ENCODE results near the gene ADAP1.

Gene ADAP1

GRCh38 chr7:931871-932650 lies 22.4 kb downstream of the ADAP1 start:
- DNase-seq (ENCODE audit: low read depth): no peak
- H3K4me3 ChIP-seq (ENCODE audit: low read depth, low read length): no peak overlapping the region
- TF ChIP-seq CTCF (IDR thresholded peaks at IDR 0.05; ENCODE audit: control insufficient read depth, extremely low read depth, insufficient read depth): no peak

GRCh38 chr7:930975-931758 lies 23.3 kb downstream of the ADAP1 start:
- no peak for DNase-seq (ENCODE audit: low read depth)
- no peak overlapping the region for H3K4me3 ChIP-seq (ENCODE audit: low read depth, low read length)
- no peak for TF ChIP-seq CTCF (IDR thresholded peaks at IDR 0.05; ENCODE audit: control insufficient read depth, extremely low read depth, insufficient read depth)

- H3K4me3 ChIP-seq (ENCODE audit: low read depth, low read length): no peak overlapping the region
- DNase-seq (ENCODE audit: low read depth): no peak
- TF ChIP-seq CTCF (IDR thresholded peaks at IDR 0.05; ENCODE audit: control insufficient read depth, extremely low read depth, insufficient read depth): no peak
Measured at GRCh38 chr7:929311-929711, 25.2 kb downstream of the ADAP1 start.

- no peak for TF ChIP-seq CTCF (IDR thresholded peaks at IDR 0.05; ENCODE audit: control insufficient read depth, extremely low read depth, insufficient read depth)
- no peak for DNase-seq (ENCODE audit: low read depth)
- no peak overlapping the region for H3K4me3 ChIP-seq (ENCODE audit: low read depth, low read length)
Measured at GRCh38 chr7:927031-927671, 27.3 kb downstream of the ADAP1 start.

GRCh38 chr7:926061-927030 lies 28.1 kb downstream of the ADAP1 start:
- no peak overlapping the region for H3K4me3 ChIP-seq (ENCODE audit: low read depth, low read length)
- no peak for DNase-seq (ENCODE audit: low read depth)
- no peak for TF ChIP-seq CTCF (IDR thresholded peaks at IDR 0.05; ENCODE audit: control insufficient read depth, extremely low read depth, insufficient read depth)

GRCh38 chr7:925601-926000 lies 28.9 kb downstream of the ADAP1 start:
- no peak for TF ChIP-seq CTCF (IDR thresholded peaks at IDR 0.05; ENCODE audit: control insufficient read depth, extremely low read depth, insufficient read depth)
- DNase-seq (ENCODE audit: low read depth): no peak
- no peak overlapping the region for H3K4me3 ChIP-seq (ENCODE audit: low read depth, low read length)
